ENCODE results near the gene TNFRSF8. TPM values are rescaled to one million over a fixed set of nuclear protein-coding genes. Genes with fewer than 3 reads are reported as not detected.

Gene TNFRSF8
- total and polyA plus RNA-seq, 2 of the 4 experiments (the other 2 are of a cell fraction): under 0.01 to 0.31 TPM

GRCh38 chr1:12143631-12144155 lies 80.6 kb downstream of the TNFRSF8 start:
- no peaks in the 10 kb centered on the region for H3K79me1 ChIP-seq (ENCODE audit: low read depth in 1 of 2, low read length in 2 of 2)
- H3K36me3 ChIP-seq (ENCODE audit: control insufficient read depth, insufficient read depth, low read length): no peaks in the 10 kb centered on the region
- peak overlapping the region; percentile 56; the same call in 2 of the 3 replicates for H2BK15ac ChIP-seq (ENCODE audit: low read depth, low read length)
- H3K14ac ChIP-seq (replicated peaks; ENCODE audit: low read depth, low read length): peak overlapping the region; percentile 82; the same call in 1 of the 2 replicates
- H2AFZ ChIP-seq (replicated peaks; ENCODE audit: low read length, poor library complexity): peak overlapping the region; percentile 93
- H2AK5ac ChIP-seq (ENCODE audit: low read depth, low read length): peak overlapping the region; percentile 94
- peak overlapping the region; percentile 90 for H3K4ac ChIP-seq (ENCODE audit: low read depth, low read length)
- peak overlapping the region; percentile 96 for H2BK120ac ChIP-seq (ENCODE audit: low read depth, low read length)
- H3K9me3 ChIP-seq (ENCODE audit: control insufficient read depth, insufficient read depth, low read length): no peaks in the 10 kb centered on the region
- dilution Hi-C loops (cut with HindIII; ENCODE audit: low sequenced_read_pairs, unreplicated experiment): no loop called here
- H3K9ac ChIP-seq (ENCODE audit: low read depth, low read length): 0 out of 2 replicates have a peak overlapping the region, but pooled peaks have one; percentile 5
- ChIA-PET CTCF (interaction anchor here (0.6 kb wide), 1 partner anchor 935 kb away, joined by 3 read pairs; no protein-coding TSS in a partner anchor), POLR2A (ENCODE audit: unreplicated experiment) (no interaction called here)
- 0 out of 2 replicates have a peak overlapping the region, but pooled peaks have one; percentile 23 for H3K56ac ChIP-seq (ENCODE audit: extremely low read depth, insufficient read depth, low read length)
- peak overlapping the region; percentile 89 for H2BK5ac ChIP-seq (ENCODE audit: low read depth, low read length, poor library complexity, severe bottlenecking)
- peaks cover 13% of the 10 kb centered on the region for H3K9me1 ChIP-seq (ENCODE audit: insufficient read depth, low read length)
- no peaks in the 10 kb centered on the region for H4K20me1 ChIP-seq (ENCODE audit: insufficient read depth, low read length)
- no peaks in the 10 kb centered on the region for H3K27me3 ChIP-seq (ENCODE audit: control insufficient read depth, insufficient read depth, low read length)
- peak overlapping the region; percentile 94 for H2AK9ac ChIP-seq (replicated peaks; ENCODE audit: low read depth, low read length, poor library complexity)
- peak overlapping the region; percentile 93 for H4K5ac ChIP-seq (ENCODE audit: low read depth, low read length)
- peak; percentile 97 for ATAC-seq (ENCODE audit: low read depth)
- H3K4me3 ChIP-seq (ENCODE audit: insufficient read depth, low read depth, low read length): no peak overlapping the region
- intact Hi-C loops (cut with micrococcal nuclease): no loop called here
- H3K23ac ChIP-seq (ENCODE audit: low read depth, low read length): peak overlapping the region; percentile 69; the same call in 1 of the 2 replicates
- peak; percentile 98 for DNase-seq
- 6% methylated on average over 11 of the region's 17 CpGs; no CpG with 5 or more reads in 1 of the 2 experiments for WGBS, 2 experiments (ENCODE audit: extremely low coverage in 2 of 2, insufficient read length in 1 of 2)
- in situ Hi-C loops (cut with MboI; ENCODE audit: low sequenced_read_pairs): no loop called here
- peak overlapping the region; percentile 89 for H3K27ac ChIP-seq (ENCODE audit: insufficient read depth, low read length)
- no peak overlapping the region for H3K4me2 ChIP-seq (ENCODE audit: low read depth, low read length)
- H3K4me1 ChIP-seq (ENCODE audit: control insufficient read depth, insufficient read depth, low read length): peaks cover 22% of the 10 kb centered on the region
- H4K8ac ChIP-seq (ENCODE audit: low read depth in 2 of 2, low read length in 2 of 2): peak overlapping the region; percentile 77 to 99
- no TSS peak for BruUV-seq (replicated peaks)
- peak overlapping the region; percentile 82 for H3K18ac ChIP-seq (ENCODE audit: low read depth, low read length)
- peak overlapping the region; percentile 88 for H2BK20ac ChIP-seq (ENCODE audit: low read depth, low read length)
- peak overlapping the region; percentile 96 for H4K91ac ChIP-seq (ENCODE audit: insufficient read depth, low read depth, low read length)
- no peak for TF ChIP-seq POLR2A (IDR thresholded peaks at IDR 0.05; ENCODE audit: low read depth, low read length)
- peak; percentile 37 for TF ChIP-seq RAD21 (IDR thresholded peaks at IDR 0.05; ENCODE audit: low read length)
- TF ChIP-seq MXI1 (IDR thresholded peaks at IDR 0.05; ENCODE audit: borderline replicate concordance, low read depth, low read length): peak; percentile 96
- TF ChIP-seq CTCF (conservative IDR thresholded peaks at IDR 0.05; ENCODE audit: low read depth, low read length): no peak; the same call in 1 of the 2 replicates
- TF ChIP-seq ELK1 (IDR thresholded peaks at IDR 0.05; ENCODE audit: borderline replicate concordance, low read depth, low read length): no peak
- TF ChIP-seq SMC3 (IDR thresholded peaks at IDR 0.05; ENCODE audit: low read depth, low read length): 0 out of 2 replicates have a peak, but pooled peaks have one; percentile 25
- TF ChIP-seq BHLHE40 (IDR thresholded peaks at IDR 0.05; ENCODE audit: low read depth, low read length): peak; percentile 87
- TF ChIP-seq USF2 (IDR thresholded peaks at IDR 0.05; ENCODE audit: low read depth, low read length): peak; percentile 93
- peak; percentile 86 for TF ChIP-seq CEBPB (IDR thresholded peaks at IDR 0.05; ENCODE audit: low read depth, low read length)
- no peak for TF ChIP-seq MAFK (IDR thresholded peaks at IDR 0.05; ENCODE audit: low read depth, low read length)
- TF ChIP-seq RFX5 (IDR thresholded peaks at IDR 0.05; ENCODE audit: low read depth, low read length): no peak
- peak; percentile 43 for TF ChIP-seq FOS (IDR thresholded peaks at IDR 0.05; ENCODE audit: low read depth, low read length)
- TF ChIP-seq CHD1 (IDR thresholded peaks at IDR 0.05; ENCODE audit: low read depth, low read length): no peak
- no peak for TF ChIP-seq RCOR1 (IDR thresholded peaks at IDR 0.05; ENCODE audit: insufficient replicate concordance, low read length)
- TF ChIP-seq NFE2L2 (IDR thresholded peaks at IDR 0.05; ENCODE audit: low read depth, low read length): no peak

Data from IMR-90 (cell line).